IPS DF 6.9 (cell line): ENCODE data around the gene FCMR.

Experiments used
- DNase-seq: peaks from one replicate; pipeline ENCODE4 v3.0.0-alpha.2; 2013; ENCODE audit warnings: low read depth, low spot score
- H3K27ac ChIP-seq: one replicate; pipeline ENCODE4 v1.5.1; 2013; ENCODE audit warnings: low read length, control low read depth
- H3K27me3 ChIP-seq: 2 replicates; pipeline ENCODE4 v1.6.1; 2013; ENCODE audit warnings: mild to moderate bottlenecking, low read length; ENCODE audit not compliant: control insufficient read depth, insufficient read depth
- H3K36me3 ChIP-seq: 2 replicates; pipeline ENCODE4 v1.6.1; 2013; ENCODE audit warnings: low read length; ENCODE audit not compliant: control insufficient read depth, insufficient read depth
- H3K4me1 ChIP-seq: 2 replicates; pipeline ENCODE4 v1.6.1; 2013; ENCODE audit warnings: low read length; ENCODE audit not compliant: control insufficient read depth, insufficient read depth
- H3K4me3 ChIP-seq: 2 replicates; pipeline ENCODE4 v1.5.1; 2013; ENCODE audit warnings: mild to moderate bottlenecking, low read length
- H3K9me3 ChIP-seq: 2 replicates; pipeline ENCODE4 v1.6.1; 2013; ENCODE audit warnings: low read length, inconsistent platforms; ENCODE audit not compliant: control insufficient read depth, insufficient read depth
- WGBS: extraction: QIAGEN DNeasy Blood & Tissue Kit; methylation state at CpG from one replicate; pipeline ENCODE4 v1.1.7; 2013; ENCODE audit warnings: mixed read lengths, missing lambda C conversion rate; ENCODE audit not compliant: insufficient read length, insufficient coverage; 5-methylcytosine and 5-hydroxymethylcytosine counted together

The FCMR gene, protein sequence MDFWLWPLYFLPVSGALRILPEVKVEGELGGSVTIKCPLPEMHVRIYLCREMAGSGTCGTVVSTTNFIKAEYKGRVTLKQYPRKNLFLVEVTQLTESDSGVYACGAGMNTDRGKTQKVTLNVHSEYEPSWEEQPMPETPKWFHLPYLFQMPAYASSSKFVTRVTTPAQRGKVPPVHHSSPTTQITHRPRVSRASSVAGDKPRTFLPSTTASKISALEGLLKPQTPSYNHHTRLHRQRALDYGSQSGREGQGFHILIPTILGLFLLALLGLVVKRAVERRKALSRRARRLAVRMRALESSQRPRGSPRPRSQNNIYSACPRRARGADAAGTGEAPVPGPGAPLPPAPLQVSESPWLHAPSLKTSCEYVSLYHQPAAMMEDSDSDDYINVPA

DNA sequence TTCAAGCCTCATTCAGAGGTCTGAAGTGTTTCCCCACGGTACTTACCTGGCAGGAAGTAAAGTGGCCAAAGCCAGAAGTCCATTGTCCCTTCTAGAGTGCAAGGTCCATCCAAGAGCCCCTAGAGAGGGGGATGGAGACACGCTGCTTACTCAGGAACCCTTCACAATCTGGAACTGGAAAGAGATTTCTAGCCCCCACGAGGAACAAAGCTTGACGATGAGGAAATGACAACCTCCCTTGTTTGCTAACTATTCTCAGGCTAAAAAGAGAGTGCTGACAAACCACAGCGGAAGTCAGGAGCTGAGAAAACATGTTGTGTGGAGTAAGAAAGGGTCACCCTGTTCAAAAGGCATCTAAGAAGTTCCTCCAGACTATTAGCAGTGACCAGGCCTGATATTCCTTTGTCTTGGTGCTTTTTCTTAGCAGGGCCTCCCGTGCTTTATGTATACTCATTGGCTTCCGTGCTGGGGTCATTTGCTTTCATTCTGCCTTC, at the start of gene FCMR:
Gene FCMR (minus strand): TSS at position 170 of the 494 bp plus-strand sequence. CDS start 87 bp downstream, at position 83.
- DNase-seq = no peak
- no CpG with 5 or more reads among the region's 7 CpGs for WGBS
- Histone ChIP-seq H3K4me3 (no peak within 1 kb of the TSS), H3K27ac (no peak within 1 kb of the TSS), H3K36me3 (no peaks in the 10 kb centered on the region), H3K9me3 (no peaks in the 10 kb centered on the region), H3K27me3 (no peaks in the 10 kb centered on the region), H3K4me1 (no peaks in the 10 kb centered on the region)

DNA sequence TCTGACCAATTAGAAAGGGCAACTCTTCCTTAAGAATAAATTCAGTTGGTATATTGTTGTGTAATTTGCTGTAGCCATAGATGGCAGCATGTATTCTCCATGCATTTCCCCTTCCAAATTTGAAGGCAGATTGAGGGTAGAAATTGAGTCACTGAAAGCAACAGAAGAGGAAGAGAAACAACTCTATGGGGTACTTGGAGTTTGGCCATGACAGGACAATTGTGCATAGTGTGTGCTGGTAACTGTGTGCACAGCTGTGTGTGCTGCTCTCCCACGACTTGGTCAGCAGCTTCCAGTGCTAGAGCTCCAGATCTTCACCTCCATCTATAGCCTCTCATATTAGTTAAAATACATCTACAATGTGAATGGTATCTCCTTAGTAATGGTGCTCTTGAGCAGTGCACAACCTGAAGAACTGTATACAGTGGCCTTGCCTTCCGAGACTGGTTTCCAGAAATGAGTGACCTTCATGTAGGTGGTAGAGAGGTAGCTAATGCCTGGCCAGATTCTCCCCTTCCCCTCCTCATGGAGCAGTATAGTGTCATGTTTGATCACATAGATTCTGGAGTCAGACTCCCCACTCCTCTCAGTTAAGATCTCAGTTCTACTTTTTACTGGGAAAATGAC, 49.4 kb upstream of the FCMR start:
- no peak for DNase-seq
- Histone ChIP-seq H3K4me3 (no peak overlapping the region), H3K36me3 (no peaks in the 10 kb centered on the region), H3K27ac (no peak overlapping the region), H3K4me1 (no peaks in the 10 kb centered on the region), H3K9me3 (no peaks in the 10 kb centered on the region), H3K27me3 (no peaks in the 10 kb centered on the region)
- no CpG with 5 or more reads among the region's 2 CpGs for WGBS

DNA sequence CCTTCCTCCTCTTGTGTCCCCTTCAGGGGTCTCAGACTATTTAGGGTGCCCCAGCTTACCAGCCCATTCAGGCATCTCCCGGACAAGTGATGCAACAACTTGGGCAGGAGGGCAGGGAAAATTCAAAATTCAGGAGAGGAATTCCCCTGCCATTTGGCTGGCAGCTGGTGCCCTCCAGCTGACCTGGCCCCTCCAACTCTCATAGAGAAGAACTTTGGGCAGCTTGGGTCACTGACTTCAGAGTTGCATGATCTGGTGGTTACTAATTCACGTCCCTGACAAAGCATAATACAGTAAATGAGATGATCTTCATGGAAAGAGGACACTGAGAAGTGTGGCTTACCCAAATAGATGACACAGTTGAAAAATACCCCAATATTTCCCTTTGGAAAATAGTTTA, 48.7 kb upstream of the FCMR start, which contains the start of gene FCAMR:
Gene FCAMR (minus strand): TSS at position 15 of the 400 bp plus-strand sequence. CDS start 335 bp downstream, outside the sequence.
- Histone ChIP-seq H3K9me3 (no peaks in the 10 kb centered on the region), H3K4me3 (no peak within 1 kb of the TSS), H3K4me1 (no peaks in the 10 kb centered on the region), H3K27me3 (no peaks in the 10 kb centered on the region), H3K27ac (no peak within 1 kb of the TSS), H3K36me3 (no peaks in the 10 kb centered on the region)
- WGBS = no CpG with 5 or more reads among the region's 2 CpGs
- DNase-seq = no peak

DNA sequence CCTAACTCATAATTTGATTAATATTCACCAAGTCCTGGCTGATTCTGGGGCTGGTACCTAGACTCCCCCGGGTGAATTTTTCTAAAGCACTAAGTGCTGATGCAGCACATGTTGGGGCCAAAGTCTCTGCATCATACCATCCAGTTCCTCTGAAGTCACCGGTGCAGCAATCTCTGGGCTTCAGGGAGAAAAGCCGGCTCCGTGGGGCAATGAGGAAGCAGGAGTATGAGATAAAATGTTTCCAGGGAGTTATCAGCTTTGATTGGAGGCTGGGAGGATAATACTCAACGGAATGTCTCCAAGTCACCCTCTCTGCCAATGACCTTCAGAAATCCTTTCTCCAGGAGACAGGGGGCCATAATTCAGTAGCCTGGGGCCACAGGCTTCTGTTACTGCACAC, 47.3 kb upstream of the FCMR start:
- no peak overlapping the region for H3K27ac ChIP-seq
- H3K9me3 ChIP-seq = no peaks in the 10 kb centered on the region
- H3K27me3 ChIP-seq = no peaks in the 10 kb centered on the region
- no peak overlapping the region for H3K4me3 ChIP-seq
- H3K36me3 ChIP-seq = no peaks in the 10 kb centered on the region
- no CpG with 5 or more reads among the region's 5 CpGs for WGBS
- no peak for DNase-seq
- no peaks in the 10 kb centered on the region for H3K4me1 ChIP-seq

DNA sequence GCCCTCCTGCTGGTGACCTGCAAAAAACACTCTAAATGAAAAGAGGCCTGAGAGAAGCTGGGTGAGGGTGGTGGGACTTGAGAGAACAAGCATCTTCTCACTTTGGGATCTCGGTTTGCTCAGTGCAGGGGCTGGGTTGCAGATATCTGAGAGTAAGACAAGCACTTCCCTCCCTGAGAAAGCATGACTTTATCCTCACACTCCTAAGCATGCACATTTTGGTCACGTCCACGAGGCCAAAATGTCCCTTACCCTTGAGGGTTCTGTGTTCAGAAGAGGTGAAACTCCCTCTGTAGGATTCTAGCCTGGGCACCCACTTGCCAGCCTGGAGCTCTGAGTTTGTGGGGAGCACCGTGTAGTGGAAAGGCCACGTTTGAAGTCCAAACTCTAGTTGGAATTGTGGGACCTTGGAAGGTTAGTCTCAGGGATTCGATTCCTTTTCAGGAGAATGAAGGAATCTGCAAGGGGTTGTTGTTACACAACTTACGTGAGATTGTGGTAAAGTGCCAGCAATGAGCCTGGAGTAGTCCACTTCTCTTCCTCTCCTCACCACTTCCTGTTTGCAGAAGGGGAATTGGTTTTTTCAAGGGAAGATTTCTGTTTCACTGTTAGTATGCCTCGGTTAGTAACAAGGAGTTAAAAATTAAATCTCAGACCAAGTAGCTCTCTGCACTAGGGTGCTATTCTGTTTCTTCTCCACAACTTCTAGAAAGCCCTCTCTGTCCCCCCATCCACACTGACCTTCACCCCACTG, 45.5 kb upstream of the FCMR start:
- no peaks in the 10 kb centered on the region for H3K36me3 ChIP-seq
- WGBS = no CpG with 5 or more reads among the region's 8 CpGs
- H3K27ac ChIP-seq = no peak overlapping the region
- no peaks in the 10 kb centered on the region for H3K27me3 ChIP-seq
- no peak for DNase-seq
- H3K4me1 ChIP-seq = no peaks in the 10 kb centered on the region
- no peak overlapping the region for H3K4me3 ChIP-seq
- H3K9me3 ChIP-seq = no peaks in the 10 kb centered on the region

DNA sequence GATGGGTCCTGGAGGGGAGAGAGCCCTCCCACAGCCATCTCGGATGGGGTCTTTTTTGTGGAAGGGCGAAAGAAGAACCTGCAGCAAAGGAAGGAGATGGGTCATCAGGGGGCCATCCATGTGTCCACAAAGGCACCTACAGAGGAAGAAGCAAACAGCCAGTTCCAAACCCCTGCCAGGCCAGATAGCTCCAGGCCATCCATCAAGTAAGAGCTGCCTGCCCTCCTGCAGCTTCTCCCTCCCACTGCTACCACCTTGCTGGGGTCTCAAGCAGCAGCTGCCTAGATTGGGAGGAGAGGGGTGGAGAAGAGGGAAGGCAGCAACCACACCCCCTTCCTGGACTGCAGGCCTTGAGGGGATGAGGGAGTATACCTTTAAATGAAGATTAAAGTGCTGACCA, 44.0 kb upstream of the FCMR start:
- Histone ChIP-seq H3K36me3 (no peaks in the 10 kb centered on the region), H3K4me1 (no peaks in the 10 kb centered on the region), H3K27ac (no peak overlapping the region), H3K27me3 (no peaks in the 10 kb centered on the region), H3K4me3 (no peak overlapping the region), H3K9me3 (no peaks in the 10 kb centered on the region)
- DNase-seq = no peak
- WGBS = no CpG with 5 or more reads among the region's 2 CpGs

DNA sequence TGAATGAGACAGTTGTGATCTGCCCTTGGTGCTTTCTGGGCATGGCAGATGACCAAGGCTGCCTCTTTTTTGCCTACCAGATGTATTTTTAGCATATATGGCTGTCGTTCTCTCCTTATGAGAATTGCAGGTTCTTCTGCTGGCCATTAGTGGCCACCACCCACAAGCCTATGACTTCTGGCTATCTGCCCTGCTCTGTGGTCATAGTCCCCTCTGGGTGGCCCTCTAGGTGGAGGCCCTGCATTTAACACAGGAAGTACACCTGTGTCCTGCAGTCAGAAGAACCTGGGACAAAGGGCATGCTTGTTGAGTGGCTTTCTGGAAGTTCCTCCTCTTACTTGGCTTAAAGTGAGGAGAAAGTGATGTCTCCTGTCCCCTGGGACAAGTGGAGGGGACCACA, 42.0 kb upstream of the FCMR start:
- no CpG with 5 or more reads among the region's 1 CpG for WGBS
- no peak overlapping the region for H3K4me3 ChIP-seq

DNA sequence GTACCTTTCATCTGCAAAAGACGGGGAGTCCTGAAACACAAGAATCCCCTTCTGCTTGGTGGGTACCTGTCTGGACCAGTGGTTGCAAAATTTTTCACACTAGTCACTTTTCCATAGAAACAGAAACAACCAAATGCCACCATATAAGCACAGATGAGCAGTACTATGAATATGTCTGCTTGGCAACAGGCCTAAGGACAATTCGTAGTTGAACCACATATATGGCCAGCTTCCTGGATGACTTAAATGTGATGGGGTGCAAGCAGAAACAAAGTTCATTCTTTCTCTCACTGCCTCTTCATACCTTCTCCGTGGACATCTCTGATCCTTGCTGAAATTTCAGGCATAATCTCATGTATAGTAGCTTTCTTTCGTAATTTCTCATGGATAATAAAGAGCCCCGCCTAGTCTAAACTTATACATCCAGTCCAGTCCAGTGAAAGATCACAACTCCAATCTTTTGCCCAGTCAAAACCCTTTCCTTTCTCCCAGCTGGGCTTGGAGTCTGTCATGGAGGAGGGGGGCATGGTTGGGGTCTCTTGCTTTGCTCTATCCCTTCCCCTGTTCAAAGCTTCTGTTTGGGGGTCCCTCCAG, 41.5 kb upstream of the FCMR start:
- H3K9me3 ChIP-seq = no peaks in the 10 kb centered on the region
- no peaks in the 10 kb centered on the region for H3K4me1 ChIP-seq
- no CpG with 5 or more reads among the region's 5 CpGs for WGBS
- no peak overlapping the region for H3K4me3 ChIP-seq
- no peaks in the 10 kb centered on the region for H3K36me3 ChIP-seq
- H3K27ac ChIP-seq = no peak overlapping the region
- no peaks in the 10 kb centered on the region for H3K27me3 ChIP-seq
- DNase-seq = no peak

More for the DNA sequence above, 42.0 kb upstream of the FCMR start:
- H3K27ac ChIP-seq = no peak overlapping the region
- H3K4me1 ChIP-seq = no peaks in the 10 kb centered on the region
- H3K27me3 ChIP-seq = no peaks in the 10 kb centered on the region
- no peaks in the 10 kb centered on the region for H3K9me3 ChIP-seq
- DNase-seq = no peak
- H3K36me3 ChIP-seq = no peaks in the 10 kb centered on the region

DNA sequence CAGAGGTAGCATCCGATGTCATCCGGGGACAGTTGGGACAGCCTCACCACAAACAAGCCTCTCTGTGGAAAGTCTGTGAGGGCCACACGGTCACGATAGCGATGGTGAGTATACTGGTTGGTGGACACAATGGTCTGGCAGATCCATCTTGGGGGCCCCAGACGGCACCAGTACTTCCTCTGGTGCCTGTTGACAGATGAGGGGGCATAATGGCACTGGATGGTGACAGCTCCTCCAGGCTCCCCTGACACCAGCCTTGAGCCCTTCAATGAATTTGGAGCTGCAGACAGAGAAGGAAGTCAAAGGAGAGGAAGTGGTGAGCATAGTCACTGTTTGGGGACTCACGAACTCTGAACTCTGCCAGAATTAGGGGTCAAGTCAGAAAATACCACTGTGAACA, 40.5 kb upstream of the FCMR start:
- no CpG with 5 or more reads among the region's 7 CpGs for WGBS
- DNase-seq = no peak
- no peaks in the 10 kb centered on the region for H3K36me3 ChIP-seq
- H3K4me1 ChIP-seq = no peaks in the 10 kb centered on the region
- no peaks in the 10 kb centered on the region for H3K9me3 ChIP-seq
- no peak overlapping the region for H3K4me3 ChIP-seq
- no peaks in the 10 kb centered on the region for H3K27me3 ChIP-seq
- no peak overlapping the region for H3K27ac ChIP-seq

DNA sequence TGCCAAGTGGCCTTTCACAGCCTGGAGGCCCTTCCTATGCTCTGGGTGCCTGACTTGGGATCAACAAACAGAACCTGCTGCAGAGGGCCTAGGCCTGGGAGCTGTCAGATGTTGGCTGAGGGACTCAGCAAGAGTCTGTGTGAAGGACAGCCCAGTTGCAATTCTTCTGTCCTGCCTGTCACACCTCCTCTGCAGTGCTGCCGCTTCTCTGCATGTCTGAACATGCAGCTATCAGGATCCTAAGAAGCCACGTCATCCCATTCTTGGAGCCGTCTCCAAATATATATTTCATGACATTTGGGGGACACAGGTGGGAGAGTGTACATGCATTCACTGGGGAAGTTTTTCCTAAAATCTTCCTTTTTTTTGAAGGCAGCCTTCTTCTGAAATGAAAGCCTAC, 39.9 kb upstream of the FCMR start:
- no peaks in the 10 kb centered on the region for H3K4me1 ChIP-seq
- no peak overlapping the region for H3K27ac ChIP-seq
- H3K27me3 ChIP-seq = no peaks in the 10 kb centered on the region
- no CpG with 5 or more reads among the region's 3 CpGs for WGBS
- no peaks in the 10 kb centered on the region for H3K9me3 ChIP-seq
- DNase-seq = no peak
- no peaks in the 10 kb centered on the region for H3K36me3 ChIP-seq
- no peak overlapping the region for H3K4me3 ChIP-seq
